Activated T-helper 1 cell treated with anti-CD3 and anti-CD28 coated beads, Interleukin-2, amount 50 U/mL, for 16 hours (primary cell): ENCODE results near the gene SEC14L1.
A peak's percentile ranks its signal among the peaks of the same experiment; 100 is the strongest.
"Not testable (repeated sequence)": the region's sequence is repeated elsewhere in the genome, so short reads cannot be mapped to it uniquely, and the experiment has no call there.

Experiments used
- DNase-seq, 2 donors: peaks; one replicate each; pipeline ENCODE4 v3.0.0-alpha.2; 2020; ENCODE audit warnings: low read depth in 1 of 2, low spot score in 1 of 2

The SEC14L1 gene

DNA sequence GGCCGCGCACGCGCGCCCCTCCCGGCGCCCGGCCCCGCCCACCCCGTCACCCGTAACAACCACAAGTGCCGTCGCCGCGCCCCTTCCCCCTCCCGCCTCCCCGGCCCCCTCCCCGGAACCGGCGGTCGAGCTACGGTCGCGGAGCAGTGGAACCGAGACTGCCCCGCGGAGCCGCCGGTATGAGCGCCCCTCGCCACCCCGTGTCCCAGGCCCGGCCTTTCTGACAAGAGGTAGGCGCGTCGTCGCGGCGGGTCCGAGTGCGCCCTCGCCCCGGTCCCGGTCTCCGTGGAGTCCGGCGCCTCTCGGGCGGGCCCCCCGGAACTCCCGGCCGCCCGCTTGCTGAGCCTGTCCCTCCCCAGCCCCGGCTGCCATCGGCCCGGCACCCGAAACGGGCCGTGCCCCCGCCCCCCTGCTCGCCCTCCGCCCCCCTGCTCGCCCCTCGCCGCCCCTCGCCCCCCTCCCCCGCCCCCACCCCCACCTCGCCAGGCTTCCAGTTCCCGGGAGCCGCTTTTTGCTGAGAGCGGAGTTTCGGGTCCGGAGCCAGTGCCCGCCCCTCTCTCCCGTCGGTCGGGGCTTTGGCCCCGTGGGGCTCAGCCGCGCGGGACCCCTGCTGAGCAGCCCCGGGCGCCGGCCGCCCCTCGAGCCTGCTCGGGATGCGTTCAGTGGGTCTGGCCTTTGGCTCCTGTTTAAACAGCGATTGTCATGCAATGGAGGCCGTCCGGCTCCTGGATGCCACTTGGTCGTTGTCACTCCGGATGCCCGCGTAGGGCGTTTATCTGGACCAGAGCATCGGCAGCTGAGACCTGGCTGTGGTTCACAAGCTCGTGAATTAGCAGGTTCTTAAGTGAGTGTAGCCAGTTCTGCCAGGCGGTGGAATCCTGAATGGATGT is at the start of gene SEC14L1:
Gene SEC14L1, plus strand, starts transcription at position 92 of the 890 bp plus-strand sequence. CDS start 2,628 bp downstream, outside the sequence.
- DNase-seq = no peak

DNA sequence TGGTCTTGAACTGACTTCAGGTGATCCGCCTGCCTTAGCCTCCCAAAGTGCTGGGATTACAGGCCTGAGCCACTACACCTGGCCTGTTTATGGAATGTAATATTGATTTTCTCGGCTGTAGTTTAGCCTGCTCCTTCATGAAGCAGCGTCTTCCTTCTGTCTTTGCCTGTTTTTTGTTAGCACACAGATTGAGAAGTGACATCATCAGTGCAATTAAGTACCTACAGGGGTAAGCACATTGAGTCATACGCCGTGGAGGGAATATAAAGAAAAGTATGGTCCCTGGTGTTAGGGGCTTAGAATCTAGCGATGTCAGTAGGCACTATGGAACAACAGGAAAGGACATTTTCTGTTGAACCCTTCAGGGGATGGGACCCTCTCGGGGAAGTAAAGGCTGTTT is 48.7 kb upstream of the SEC14L1 start:
- DNase-seq = no peak

- no peak for DNase-seq
These were observed 45.3 kb upstream of the SEC14L1 start for GRCh38 chr17:77095461-77095860.

- no peak for DNase-seq
These were observed 44.1 kb upstream of the SEC14L1 start for GRCh38 chr17:77096570-77097214.

DNA sequence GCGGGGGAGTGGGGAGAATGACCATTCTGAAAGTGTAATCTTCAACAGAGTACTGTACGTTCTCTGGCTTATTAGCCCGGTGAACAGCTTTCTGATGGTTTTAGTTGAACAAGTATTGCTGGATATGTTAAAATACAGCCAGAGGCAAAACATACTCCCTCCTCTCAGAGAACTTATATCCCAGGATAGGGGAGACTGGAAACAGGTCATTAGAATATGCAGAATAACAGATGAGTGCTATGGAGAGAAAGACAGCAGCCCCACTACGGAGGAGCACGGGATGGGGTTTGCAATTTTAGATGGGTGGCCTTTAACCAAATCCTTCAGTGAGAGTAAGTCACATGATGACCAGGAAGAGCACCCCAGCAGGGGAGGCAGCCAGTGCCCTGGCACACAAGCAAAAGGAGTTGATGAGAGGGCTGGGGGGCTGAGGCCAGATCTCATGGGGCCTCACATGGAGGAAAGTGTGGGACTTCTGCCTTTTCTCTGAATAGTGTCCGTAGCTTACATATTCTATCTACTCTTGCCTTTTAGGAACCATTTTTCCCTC is 43.1 kb upstream of the SEC14L1 start:
- no peak for DNase-seq

GRCh38 chr17:77098884-77099545 is 41.8 kb upstream of the SEC14L1 start:
- DNase-seq = no peak

DNA sequence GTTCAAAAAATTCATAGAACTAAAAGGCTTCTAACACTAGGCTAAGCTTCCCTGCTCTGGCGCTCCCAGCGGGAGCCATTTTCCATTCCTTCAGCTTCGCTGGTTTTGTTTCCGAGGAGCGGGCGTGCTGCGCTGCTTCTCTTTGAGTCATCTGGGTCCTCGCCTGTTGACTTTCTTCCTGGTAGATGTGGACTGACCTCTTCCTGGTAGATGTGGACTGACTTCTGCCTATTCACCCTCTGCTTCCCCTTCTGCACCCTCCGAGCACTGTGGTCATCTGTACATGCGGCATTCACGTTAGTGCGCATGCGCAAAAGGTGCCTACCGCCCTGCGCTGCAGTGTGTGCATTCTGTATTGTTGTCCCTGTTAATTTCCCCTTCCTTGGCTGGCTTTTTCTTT is 40.8 kb upstream of the SEC14L1 start:
- DNase-seq = no peak

DNA sequence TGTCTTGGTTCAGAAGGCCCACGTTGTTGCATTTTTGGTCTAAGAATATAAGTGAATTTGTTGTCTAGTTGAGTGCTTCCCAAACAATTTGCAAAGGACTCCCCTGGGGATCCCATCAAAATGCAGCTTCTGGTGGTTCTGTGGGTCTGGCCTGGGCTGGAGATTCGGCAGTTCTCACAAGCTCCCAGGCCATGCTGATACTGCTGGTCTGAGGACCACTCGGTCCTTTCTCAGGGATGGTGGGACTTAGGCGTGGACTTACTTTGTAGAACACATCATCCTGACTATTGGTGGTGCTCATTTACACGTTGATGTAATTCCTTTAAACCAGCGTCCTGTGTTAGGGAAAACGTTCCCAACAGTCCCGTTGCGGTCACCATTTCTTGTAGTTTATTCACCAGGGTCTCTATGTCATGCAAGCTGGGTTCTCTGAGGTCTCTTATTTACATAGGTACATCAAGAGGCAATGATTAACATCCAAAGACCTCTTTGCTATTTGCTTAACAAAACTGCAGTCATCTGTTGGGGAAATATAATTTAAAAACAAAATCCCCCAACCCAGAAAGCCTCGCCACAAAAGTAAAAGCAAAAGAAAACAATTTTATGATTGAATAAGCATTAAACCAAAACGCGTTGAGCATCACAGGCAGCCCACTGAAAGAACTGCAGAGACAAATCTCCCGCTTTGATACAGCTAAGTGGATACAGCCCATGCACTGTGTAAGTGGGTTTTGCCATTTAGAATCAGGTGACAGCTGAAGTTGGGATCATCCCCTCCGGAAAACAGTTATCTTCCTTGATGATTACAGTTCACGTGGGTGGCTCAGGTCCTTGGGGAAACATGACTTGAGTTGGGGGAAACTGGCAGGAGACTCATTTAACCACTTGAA is 39.0 kb upstream of the SEC14L1 start:
- no peak for DNase-seq

GRCh38 chr17:77102411-77103134 is 38.2 kb upstream of the SEC14L1 start:
- not testable (repeated sequence) for DNase-seq

- no peak for DNase-seq
These were observed 35.1 kb upstream of the SEC14L1 start for GRCh38 chr17:77105706-77106105.

- DNase-seq = no peak
These were observed 33.9 kb upstream of the SEC14L1 start for GRCh38 chr17:77106874-77107358.

DNA sequence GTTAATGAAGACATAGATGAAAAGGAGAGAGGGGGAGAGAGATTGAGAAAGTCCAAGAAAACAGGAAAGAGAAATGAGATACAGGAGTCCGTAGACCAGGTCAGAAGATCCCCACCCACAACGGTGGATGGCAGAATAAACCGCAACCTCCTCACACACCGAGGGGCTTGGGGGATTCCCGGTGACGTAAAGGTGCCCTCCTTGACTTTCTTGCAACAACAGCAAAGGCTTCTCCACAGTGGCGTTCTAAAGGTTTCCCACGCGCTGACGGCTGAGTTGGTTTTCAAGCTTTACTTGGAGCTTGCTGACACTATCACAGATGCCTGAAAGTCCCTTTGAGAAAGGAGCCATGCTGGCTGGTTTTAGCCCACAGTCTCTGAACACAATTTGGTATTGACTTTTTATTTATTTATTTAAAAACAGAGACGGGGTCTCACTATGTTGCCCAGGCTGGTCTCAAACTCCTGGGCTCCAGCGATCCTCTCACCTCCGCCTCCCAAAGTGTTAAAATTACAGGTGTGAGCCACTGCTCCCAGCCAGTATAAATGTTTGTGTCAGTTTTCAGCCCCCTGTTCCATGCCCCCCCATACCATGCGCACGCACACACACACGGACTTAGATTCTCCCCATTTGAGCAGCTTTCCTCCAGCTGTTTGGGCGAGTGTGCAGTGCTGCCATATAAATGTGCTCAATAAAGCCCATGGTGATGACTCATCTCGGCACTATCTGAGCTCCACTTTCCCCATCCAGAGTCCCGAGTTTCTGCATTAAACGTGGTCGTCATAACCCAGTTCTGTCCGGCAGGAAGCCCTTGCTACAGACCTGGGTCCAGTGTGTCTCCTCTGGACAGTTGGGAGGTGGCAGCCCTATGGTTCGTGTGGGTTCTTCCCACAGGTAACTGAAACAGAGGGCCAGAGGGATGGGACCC is 33.0 kb upstream of the SEC14L1 start:
- peak in 1 of 2 donors; percentile 33 for DNase-seq

DNA sequence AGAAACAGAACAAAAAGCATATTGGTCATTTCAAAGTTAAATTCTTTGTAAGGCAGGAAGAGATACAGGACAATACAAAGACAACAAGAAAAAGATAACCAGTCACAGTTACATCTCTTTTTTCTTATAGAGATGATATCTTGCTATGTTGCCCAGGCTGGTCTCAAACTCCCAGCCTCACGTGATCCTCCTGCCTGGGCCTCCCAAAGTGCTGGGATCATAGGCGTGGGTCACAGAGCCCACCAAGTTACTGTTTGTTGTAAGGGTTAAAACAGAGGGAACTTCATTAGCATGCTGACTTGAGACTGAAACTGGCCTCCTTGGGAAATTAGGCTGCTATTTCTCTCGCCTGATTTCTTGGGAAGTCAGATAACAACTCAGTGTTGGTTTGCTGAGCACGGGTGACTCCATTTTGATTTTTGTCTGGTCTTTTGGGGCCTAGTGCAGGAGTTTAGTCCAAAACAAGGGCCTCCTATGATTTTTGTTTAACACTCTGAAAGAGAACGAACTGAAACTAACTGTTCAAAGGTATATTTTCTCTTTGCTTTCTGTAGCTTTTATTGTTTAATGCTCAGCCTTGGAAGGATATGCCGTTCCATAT is 31.5 kb upstream of the SEC14L1 start:
- no peak for DNase-seq

GRCh38 chr17:77109764-77110359 is 30.9 kb upstream of the SEC14L1 start:
- no peak for DNase-seq

DNA sequence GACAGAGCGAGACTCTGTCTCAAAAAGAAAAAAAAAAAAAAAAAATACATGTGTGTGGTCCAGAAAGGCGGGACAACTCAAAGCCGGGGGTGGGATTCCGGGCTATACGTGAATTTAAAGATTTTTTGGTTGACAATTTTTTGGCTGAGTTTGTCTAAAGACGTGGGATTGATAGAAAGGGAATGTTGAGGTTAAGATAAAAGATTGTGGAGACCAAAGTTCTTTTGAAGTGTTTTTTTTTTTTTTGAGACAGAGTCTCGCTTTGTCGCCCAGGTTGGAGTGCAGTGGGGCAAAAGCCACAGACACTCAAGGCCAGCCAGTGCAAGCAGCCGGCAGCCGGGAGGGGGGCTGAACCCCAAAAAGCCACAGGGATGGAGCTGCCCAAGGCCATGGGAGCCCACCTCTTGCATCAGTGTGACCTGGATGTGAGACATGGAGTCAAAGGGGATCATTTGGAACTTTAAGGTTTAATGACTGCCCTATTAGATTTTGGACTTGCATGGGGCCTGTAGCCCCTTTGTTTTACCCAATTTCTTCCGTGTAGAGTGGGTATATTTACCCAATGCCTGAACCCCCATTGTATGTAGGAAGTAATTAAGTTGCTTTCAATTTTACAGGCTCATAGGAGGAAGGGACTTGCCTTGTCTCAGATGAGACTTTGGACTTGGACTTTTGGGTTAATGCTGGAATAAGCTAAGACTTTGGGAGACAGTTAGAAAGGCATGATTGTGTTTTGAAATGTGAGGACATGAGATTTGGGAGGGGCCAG is 29.4 kb upstream of the SEC14L1 start:
- DNase-seq = not testable (repeated sequence)

DNA sequence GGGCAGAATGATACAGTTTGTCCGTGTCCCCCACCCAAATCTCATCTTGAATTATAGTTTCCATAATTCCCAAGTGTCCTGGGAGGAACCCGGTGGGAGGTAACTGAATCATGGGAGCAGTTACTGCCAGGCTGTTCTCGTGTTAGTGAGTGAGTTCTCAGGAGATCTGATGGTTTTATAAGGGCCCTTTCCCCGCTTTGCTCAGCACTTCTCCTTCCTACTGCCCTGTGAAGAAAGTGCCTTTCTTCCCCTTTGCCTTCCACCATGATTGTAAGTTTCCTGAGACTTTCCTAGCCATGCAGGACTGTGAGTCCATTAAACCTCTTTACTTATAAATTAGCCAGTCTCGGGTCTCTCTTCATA is 28.9 kb upstream of the SEC14L1 start:
- no peak for DNase-seq

- no peak for DNase-seq
These were observed 25.3 kb upstream of the SEC14L1 start for GRCh38 chr17:77115510-77115909.
